Osteoblast (primary cell): ENCODE measurements around the gene PLXNA2. TPM values are rescaled to one million over a fixed set of nuclear protein-coding genes. Genes with fewer than 3 reads are reported as not detected.
A peak's percentile ranks its signal among the peaks of the same experiment; 100 is the strongest.

Experiments
- DNase-seq: peaks from one replicate; pipeline ENCODE4 v3.0.0; 2011; ENCODE audit warnings: low spot score, mixed read lengths; ENCODE audit not compliant: insufficient read length; ENCODE audit errors: missing footprints
- H2AFZ ChIP-seq: 2 replicates; pipeline ENCODE4 v1.6.0; 2011; ENCODE audit warnings: mild to moderate bottlenecking, low read length
- H3K27ac ChIP-seq: 2 replicates; pipeline ENCODE4 v1.5.1; 2011; ENCODE audit warnings: mild to moderate bottlenecking, low read depth, low read length, moderate library complexity
- H3K27me3 ChIP-seq: 2 replicates; pipeline ENCODE4 v1.6.0; 2012; ENCODE audit warnings: mild to moderate bottlenecking, control low read depth, inconsistent platforms, low read length, moderate library complexity; ENCODE audit not compliant: insufficient read depth
- H3K36me3 ChIP-seq: 2 replicates; pipeline ENCODE4 v1.5.1; 2011; ENCODE audit warnings: mild to moderate bottlenecking, low read length, control low read depth, moderate library complexity; ENCODE audit not compliant: insufficient read depth
- H3K4me1 ChIP-seq: 2 replicates; pipeline ENCODE4 v1.5.1; 2011; ENCODE audit warnings: mild to moderate bottlenecking, low read length, control low read depth, moderate library complexity; ENCODE audit not compliant: insufficient read depth
- H3K4me2 ChIP-seq: 2 replicates; pipeline ENCODE4 v1.6.0; 2011; ENCODE audit warnings: mild to moderate bottlenecking, low read length; ENCODE audit not compliant: insufficient read depth
- H3K4me3 ChIP-seq: fragments of 200-600 bp; sonication (generic); 3 replicates; pipeline ENCODE4 v1.5.1; 2012; ENCODE audit warnings: mild to moderate bottlenecking, low read length, inconsistent platforms; ENCODE audit not compliant: insufficient read depth
- H3K79me2 ChIP-seq: 2 replicates; pipeline ENCODE4 v1.6.0; 2012; ENCODE audit warnings: mild to moderate bottlenecking, low read length, control low read depth, inconsistent platforms; ENCODE audit not compliant: insufficient read depth
- H3K9me3 ChIP-seq: 2 replicates; pipeline ENCODE4 v1.5.1; 2011; ENCODE audit warnings: low read depth, low read length, control low read depth
- H4K20me1 ChIP-seq: 2 replicates; pipeline ENCODE4 v1.6.0; 2012; ENCODE audit warnings: mild to moderate bottlenecking, low read length, control low read depth; ENCODE audit not compliant: insufficient read depth
- total RNA-seq: library from RNA; depleted of rRNA; stranded (reverse); fragments of >200 nt; gene quantifications from 2 replicates; pipeline ENCODE4 v1.2.3, GENCODE V29; 2012
- TF ChIP-seq, protein P1 (sequence below): IDR thresholded peaks from 2 replicates; pipeline ENCODE4 v1.5.1; 2011; ENCODE audit warnings: mild to moderate bottlenecking, low read depth, low read length, moderate library complexity; ENCODE audit errors: extremely low read depth

The PLXNA2 gene
- total RNA-seq, 1 donor: 3.3 TPM

DNA sequence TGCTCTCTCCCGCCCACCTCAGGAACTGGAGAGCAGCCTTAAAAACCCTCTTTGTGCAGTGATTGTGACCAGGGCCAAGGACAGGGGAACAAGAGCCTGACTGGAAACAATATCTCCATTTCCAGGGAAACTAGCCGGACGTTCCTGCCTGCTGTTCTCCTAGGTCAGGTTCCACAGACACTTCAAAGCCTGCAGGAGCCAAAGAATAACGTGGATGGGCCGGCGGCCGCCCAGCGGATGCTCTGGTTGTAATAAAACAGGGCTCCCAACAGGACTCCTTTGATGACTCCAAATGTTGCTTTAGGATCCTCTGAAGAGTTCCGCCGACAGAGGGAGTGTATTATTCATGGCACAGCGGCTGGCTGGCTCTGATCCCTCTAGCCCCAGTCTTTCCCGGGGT is 162.2 kb downstream of the PLXNA2 start:
- no peaks in the 10 kb centered on the region for H3K36me3 ChIP-seq
- peak; percentile 81 for DNase-seq
- H3K4me2 ChIP-seq: no peak overlapping the region
- H3K9me3 ChIP-seq: no peaks in the 10 kb centered on the region
- H3K79me2 ChIP-seq: no peaks in the 10 kb centered on the region
- H3K4me3 ChIP-seq: no peak overlapping the region
- no peak overlapping the region for H3K27ac ChIP-seq
- H4K20me1 ChIP-seq: no peaks in the 10 kb centered on the region
- TF ChIP-seq, protein P1, sequence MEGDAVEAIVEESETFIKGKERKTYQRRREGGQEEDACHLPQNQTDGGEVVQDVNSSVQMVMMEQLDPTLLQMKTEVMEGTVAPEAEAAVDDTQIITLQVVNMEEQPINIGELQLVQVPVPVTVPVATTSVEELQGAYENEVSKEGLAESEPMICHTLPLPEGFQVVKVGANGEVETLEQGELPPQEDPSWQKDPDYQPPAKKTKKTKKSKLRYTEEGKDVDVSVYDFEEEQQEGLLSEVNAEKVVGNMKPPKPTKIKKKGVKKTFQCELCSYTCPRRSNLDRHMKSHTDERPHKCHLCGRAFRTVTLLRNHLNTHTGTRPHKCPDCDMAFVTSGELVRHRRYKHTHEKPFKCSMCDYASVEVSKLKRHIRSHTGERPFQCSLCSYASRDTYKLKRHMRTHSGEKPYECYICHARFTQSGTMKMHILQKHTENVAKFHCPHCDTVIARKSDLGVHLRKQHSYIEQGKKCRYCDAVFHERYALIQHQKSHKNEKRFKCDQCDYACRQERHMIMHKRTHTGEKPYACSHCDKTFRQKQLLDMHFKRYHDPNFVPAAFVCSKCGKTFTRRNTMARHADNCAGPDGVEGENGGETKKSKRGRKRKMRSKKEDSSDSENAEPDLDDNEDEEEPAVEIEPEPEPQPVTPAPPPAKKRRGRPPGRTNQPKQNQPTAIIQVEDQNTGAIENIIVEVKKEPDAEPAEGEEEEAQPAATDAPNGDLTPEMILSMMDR: peak; percentile 21
- no peaks in the 10 kb centered on the region for H3K27me3 ChIP-seq
- H3K4me1 ChIP-seq: peaks cover 14% of the 10 kb centered on the region
- H2AFZ ChIP-seq: no peak overlapping the region

DNA sequence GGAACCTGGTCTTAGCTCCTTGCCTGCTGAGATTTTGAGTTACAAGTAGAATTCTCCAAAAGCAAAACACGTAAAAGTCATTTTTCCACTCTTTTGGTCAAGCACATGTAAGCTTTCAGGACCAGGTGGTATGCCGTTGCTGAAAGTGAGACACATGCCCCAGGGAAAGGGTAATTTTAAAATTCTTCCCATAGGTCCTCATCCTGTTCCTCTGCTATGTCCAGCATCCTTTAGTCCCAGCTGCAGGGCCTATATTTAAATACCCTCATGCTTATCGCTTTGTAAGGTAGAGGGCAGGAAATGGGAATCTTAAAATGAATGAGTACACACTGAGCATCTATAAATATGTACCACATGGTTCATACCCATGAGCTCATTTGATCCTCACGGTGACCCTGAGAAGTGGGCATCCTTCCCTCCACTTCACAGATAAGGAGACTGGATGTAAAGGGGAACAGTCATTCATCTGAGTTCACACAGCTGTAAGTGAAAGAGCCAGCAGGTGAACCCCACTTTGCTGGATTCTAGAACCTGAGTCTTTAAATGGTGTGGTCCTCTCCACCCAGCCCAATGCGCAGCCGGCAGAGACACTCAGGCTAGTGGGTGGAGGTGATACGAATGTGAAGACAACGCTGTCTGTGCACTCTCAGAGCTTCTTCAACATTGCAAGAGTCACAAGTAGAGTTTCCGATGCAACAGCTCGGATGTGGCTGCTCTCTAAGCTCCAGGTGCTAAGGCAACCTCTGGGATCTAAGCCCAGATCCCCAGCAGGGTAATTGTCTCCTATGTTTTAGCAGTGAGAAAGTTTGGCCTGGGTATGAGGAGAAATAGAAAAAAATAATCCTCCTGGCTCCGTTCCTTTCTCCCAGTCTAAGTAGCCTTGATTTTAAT is 163.5 kb downstream of the PLXNA2 start:
- H4K20me1 ChIP-seq: no peaks in the 10 kb centered on the region
- no peak overlapping the region for H3K4me3 ChIP-seq
- H3K27me3 ChIP-seq: no peaks in the 10 kb centered on the region

DNA sequence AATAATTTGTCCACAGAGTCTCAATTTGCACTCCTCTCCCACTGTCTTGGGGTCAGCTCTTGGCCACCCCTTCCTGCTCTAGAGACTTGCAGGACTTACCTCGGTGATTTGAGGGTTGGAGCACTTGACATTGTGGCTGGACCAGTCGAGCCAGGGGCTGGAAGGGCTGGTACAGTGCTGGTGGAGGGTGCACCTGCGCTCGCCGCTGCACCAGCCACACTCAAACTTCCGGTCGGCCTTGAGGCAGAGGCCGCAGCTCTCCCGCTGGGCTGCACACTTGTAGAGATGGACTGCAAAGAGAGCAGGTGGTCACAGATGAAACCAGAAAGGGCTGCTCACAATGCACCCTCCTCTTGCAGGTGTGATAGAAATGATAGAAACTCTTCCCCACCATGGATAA is 165.0 kb downstream of the PLXNA2 start:
- Histone ChIP-seq H3K27me3 (no peaks in the 10 kb centered on the region), H3K36me3 (no peaks in the 10 kb centered on the region), H3K4me1 (no peaks in the 10 kb centered on the region), H3K79me2 (no peaks in the 10 kb centered on the region), H3K4me3 (no peak overlapping the region), H3K4me2 (no peak overlapping the region), H3K27ac (no peak overlapping the region), H3K9me3 (no peaks in the 10 kb centered on the region), H2AFZ (no peak overlapping the region), H4K20me1 (no peaks in the 10 kb centered on the region)
- TF ChIP-seq, protein P1: no peak
- DNase-seq: no peak

More for the DNA sequence above, 163.5 kb downstream of the PLXNA2 start:
- no peak for DNase-seq
- H3K79me2 ChIP-seq: no peaks in the 10 kb centered on the region
- H3K36me3 ChIP-seq: no peaks in the 10 kb centered on the region
- no peak overlapping the region for H3K27ac ChIP-seq
- H3K4me1 ChIP-seq: peaks cover under 1% of the 10 kb centered on the region
- H3K9me3 ChIP-seq: no peaks in the 10 kb centered on the region
- no peak overlapping the region for H2AFZ ChIP-seq
- H3K4me2 ChIP-seq: no peak overlapping the region
- TF ChIP-seq, protein P1: no peak

DNA sequence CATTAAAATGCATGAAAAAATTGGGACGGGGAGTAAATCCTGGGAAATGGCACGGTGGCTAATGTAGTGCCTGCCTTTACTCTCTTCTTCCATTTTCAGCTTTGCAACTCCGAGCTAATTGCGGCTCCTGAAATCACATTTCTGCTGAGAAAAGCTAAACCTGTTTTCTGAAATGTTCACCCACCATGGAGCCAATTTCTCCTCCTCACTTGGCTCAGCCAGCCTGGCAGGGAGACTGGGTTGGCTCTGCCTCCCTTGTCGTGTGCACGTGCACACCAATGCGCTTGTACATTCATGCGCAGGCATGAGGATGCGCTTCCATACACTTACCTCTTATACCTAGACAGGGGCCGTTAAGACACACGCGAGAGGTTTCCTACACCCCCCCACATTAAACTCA is 165.4 kb downstream of the PLXNA2 start:
- DNase-seq: no peak
- H3K27me3 ChIP-seq: no peaks in the 10 kb centered on the region
- TF ChIP-seq, protein P1: no peak

More for the DNA sequence above, 165.4 kb downstream of the PLXNA2 start:
- no peak overlapping the region for H3K27ac ChIP-seq
- no peak overlapping the region for H3K4me3 ChIP-seq
- H2AFZ ChIP-seq: no peak overlapping the region
- no peaks in the 10 kb centered on the region for H3K4me1 ChIP-seq
- H3K4me2 ChIP-seq: no peak overlapping the region
- no peaks in the 10 kb centered on the region for H3K9me3 ChIP-seq
- H3K36me3 ChIP-seq: no peaks in the 10 kb centered on the region
- no peaks in the 10 kb centered on the region for H3K79me2 ChIP-seq
- H4K20me1 ChIP-seq: no peaks in the 10 kb centered on the region
